ENCODE results near the gene SGMS1.

DNA sequence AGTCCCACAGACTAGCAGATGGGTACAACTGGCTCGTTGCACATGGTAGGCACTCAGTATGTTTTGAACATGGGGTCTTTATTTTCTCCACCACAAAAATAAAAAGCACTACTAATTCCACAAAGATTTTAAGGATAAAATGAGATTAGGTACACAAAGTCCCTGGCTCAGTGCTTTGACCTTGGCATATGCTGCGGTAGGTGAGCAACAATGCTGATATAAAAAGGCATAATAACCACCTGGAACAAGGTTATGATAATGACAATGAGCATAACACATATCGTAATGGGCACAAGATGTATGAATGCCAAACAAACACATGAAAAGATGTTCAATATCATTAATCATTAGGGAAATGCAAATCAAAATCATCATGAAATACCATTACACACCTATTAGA is 26.9 kb downstream of the SGMS1 start:
- no peak for TF ChIP-seq CTCF (IDR thresholded peaks at IDR 0.05)
- TF ChIP-seq ZFX (IDR thresholded peaks at IDR 0.05; ENCODE audit: borderline replicate concordance), result no peak
